ENCODE results near the gene APRT.
A peak's percentile ranks its signal among the peaks of the same experiment; 100 is the strongest.

APRT gene, protein sequence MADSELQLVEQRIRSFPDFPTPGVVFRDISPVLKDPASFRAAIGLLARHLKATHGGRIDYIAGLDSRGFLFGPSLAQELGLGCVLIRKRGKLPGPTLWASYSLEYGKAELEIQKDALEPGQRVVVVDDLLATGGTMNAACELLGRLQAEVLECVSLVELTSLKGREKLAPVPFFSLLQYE

DNA sequence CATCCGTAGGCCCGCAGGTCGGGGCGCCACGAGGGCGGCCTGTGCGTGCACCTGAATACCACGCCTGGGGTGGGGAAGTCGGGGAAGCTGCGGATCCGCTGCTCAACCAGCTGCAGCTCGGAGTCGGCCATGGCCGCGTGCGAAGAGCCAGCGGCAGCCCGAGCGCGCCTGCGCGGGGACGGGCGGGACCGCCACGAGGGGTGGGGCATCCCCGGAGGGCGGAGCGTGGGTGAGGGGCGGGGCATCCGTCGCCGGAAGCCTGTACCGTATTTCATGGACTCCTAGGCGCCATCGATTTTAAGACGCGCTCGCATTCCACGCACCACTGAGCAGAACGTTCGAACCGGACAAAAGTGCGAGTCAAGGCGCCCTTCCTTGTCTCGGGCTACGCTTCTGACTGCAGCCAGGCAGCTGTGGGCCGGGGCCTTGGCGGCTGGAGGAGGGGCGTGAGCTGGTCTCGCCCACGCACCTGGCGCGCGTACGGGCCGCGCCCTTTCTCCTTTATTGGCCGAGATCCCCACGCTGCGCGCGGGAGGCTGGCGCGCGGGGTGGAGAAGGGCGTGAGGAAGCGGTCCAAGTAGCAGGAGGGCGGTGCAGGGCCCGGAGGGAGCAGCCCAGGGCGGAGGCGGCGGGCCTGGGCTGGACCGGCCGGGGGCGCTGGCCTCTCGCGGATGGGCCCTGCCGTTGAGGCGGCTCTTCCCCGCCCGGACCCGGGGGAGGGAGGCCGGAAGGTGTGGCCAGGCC, at the start of gene APRT:
Gene APRT (minus strand): TSS at position 160 of the 744 bp plus-strand sequence. CDS start 29 bp downstream, at position 131.
- peak; percentile 100 for DNase-seq (ENCODE audit: low spot score)

DNA sequence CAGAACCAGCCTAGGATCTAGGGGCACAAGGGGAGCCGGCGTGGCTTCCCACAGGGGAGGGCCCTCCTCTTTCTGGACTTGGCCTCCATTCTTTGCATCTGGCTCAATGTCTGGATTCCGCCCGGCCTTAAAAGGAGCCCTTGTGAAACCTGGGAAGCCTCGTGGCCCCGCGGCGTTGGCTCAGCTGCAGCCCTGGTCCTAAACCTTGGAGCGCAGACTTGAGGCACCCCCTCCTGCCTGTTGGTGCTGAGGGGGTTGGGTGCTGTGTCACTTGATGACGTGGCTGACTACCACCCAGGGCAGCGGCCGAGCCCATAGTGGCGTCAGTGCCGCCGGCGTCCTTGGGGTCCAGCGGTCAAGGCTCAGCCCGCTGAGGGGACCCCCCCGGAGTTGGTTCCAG, 49.6 kb upstream of the APRT start:
- DNase-seq (ENCODE audit: low spot score), result no peak

DNA sequence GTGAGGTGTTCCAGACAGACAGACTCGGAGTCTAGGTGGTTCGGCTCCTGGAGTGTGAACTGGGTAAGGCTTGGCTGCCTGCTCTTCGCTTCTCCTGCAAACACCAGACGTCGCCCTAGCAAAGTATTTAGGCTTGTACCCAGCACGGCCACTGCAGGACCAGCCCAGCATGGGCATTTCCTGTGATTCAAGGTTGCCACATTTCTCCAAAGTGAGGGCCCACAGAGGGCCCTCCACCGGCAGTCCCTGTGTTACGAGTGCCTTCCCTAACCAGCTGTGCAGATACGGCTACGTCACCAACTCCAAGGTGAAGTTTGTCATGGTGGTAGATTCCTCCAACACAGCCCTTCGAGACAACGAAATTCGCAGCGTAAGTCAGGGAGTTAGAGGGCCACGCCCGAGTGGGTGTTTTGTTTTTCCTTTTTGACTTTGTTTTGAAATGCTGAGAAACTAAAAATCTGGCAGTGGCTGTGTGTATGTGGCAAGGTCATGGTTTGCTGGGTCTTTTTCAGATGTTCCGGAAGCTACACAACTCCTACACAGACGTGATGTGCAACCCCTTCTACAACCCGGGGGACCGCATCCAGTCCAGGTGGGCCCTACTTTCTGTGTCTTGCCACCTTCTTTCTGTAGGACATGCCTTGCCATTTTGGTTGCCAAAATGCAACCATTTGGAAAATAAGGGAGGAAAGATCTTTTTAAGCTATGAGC, 47.8 kb upstream of the APRT start:
- no peak for DNase-seq (ENCODE audit: low spot score)

DNA sequence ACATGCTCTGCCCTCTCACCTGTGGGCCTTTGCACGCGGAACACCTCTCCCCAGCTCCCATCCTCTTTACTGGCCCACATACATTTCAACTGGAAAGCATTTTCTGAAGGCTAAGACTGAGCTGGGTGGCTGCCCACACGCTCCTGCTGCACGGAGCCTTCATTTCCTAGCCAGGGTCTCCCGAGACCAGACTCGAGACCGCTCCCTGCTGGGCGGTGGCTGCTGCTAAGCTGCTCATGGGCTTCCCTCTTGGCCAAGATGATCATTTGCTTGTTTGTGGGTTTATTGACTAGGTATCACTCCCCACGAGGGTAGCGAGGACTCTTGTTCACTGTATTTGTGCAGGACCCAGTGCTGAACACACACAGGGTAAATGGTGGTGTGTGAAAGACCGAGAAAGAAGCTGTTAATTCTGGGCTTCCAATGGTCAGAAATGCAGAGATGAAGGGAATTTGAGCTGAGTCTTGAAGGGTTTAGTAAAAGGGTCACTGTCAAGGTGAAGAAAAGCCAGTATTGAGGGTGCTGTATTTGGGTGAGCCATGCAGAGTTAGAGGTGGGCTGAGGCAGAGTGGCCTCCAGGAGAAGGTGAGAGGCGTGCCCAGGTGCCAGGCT, 46.1 kb upstream of the APRT start:
- peak; percentile 94 for DNase-seq (ENCODE audit: low spot score)

DNA sequence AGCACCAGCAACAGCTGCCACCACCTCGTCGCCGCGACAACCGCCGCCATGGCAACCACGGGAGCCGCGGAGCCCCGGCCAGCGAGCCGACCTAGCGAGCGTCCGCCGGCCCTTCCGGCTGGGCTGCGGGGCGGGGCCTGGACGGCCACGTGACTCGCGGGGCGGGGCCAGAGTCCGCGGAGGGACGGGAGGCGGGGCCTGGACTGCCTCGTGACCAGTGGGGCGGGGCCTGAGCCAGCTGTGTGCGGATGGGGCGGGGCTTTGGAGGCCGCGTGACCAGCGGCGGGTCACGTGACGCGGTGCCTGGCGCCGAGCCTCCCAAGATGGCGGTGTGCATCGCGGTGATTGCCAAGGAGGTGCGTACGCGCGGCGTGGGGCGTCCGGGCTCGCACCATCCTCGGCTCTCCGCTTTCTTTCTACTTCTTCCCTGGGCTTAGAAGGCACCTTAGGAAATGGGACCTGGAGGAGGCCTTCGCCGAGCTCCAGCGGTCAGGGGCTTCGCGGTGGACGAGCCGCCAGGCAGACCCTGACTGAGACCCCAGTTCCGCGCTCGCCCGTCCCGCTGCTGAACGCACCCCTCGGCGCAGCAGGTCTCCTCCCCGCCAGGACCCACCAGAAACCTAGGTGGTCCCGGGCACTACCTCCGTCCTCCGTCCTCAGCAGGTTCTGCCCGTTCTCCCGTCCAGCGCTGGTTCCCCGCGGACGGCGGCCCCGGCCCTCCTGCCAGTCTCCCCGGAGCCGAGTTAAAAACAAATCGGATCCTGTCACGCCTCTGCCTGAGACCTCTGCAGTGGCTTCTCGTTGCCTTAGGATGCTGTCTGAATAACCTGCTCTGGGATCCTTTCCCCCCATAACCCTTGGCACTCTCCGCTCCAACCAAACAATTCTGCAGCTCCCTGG, 45.4 kb upstream of the APRT start, which contains the start of the genes GALNS and TRAPPC2L:
Gene GALNS (minus strand): TSS at position 120 of the 900 bp plus-strand sequence. CDS start 70 bp downstream, at position 50.
Gene TRAPPC2L (plus strand): TSS at position 300 of the 900 bp plus-strand sequence. CDS start 24 bp downstream, at position 324.
- peak; percentile 100 for DNase-seq (ENCODE audit: low spot score)

DNA sequence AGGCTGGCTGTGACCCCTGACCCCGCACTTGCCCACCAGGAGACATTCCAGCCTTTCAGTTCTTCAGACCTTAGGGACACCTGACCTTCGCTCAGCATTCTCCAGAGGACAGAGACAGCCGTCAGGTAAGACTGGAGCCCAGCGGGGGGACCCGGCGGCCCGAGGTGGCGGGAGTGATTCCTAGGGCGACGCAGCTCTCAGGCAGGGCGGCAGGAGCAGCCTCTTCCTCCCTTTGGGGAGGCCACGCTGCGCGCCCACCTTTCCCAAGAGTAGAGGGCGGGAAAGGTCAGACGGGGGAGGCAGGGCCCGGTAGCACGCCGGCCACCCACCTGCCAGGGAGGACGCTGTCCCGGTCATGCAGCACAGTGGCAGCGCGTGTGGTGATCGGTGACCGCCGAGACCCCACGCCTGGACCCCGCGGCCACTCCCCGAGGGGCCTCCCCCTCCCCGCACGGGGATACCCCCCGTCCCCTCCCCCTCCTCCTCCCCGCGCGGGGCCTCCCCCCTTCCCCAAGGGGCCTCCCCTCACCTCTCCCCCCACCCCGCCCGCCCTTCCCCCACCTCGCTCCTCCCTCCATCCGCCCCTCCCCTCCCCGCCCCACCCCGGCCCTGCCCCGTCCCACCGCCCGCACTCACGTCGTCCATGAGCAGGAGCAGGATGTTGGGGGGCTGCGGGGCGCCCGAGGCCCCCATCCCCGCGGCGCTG, 44.5 kb upstream of the APRT start:
- no peak for DNase-seq (ENCODE audit: low spot score)

DNA sequence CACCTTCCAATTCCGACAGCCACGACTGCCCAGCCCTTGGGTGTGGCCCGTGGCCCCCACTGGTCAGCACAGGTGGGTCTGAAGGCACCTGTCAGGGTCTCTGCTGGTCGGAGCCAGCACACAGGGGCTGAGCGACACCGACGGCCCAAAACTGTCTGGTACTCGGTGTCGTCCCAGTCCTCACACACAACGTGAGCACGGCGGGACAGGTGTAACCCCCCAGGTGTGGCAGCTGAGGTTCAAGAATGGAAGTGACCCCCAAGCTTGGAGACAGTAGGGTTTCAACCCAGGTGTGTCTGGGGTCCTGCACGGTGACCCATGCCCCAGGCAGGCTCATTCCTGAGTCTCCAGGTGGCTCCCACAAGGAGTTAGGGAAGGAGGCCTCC, 44.0 kb upstream of the APRT start:
- DNase-seq (ENCODE audit: low spot score), result no peak

DNA sequence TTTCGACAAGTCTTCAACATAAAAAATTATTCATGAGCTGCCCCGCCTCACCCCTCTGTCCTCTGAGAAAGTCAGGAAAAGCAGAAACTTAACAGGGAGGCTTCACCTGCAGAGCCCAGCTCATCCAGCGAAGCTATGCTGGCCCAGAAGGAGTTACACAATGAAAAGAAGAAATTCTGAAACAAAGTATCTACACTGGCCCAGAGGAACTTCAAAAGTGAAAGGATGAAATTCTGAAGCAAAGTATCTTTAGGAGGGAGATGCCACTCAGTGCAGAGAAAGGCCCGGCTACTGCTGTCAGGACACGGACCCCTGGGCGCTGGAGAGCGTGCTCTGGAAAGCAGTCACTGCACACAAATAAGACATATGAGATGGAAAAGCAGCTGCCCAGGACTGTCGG, 43.4 kb upstream of the APRT start:
- DNase-seq (ENCODE audit: low spot score), result no peak

DNA sequence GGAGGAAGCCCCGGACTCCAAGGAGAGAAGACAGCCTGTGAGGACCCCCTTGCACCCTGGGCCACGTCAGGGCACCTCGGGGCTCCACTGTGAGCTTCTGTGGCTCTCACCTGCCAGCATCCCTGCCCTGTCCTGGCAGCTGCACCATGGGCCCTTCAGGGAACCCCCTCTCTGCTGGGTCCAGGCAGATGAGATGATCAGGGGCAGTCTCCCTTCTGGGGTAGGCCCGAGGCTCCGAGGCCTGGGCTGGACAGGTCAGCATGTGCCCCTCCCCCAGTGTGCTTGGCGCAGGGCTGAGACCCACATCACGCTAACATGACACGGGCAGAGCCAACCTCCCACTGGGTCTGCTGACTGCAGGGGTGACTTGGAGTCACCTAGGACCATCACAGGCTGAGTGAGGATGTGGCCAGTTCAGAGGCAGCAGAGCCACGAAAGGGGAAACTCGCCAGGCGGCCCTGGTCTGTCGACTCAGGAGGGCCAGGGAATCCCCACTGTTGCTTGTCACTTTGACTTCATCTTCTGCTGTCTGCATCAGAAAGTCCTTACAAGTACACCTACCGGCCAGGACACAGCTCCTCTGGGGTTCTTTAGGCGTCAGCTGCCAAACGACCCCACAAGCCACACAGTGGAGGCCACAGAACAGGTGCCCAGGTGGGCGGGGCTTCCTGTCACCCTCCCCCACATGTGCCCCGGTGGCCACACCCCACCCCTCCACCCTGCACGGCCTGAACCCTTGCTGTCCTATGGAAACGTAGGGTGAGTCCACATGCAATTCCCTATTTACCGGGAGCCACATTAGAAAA, 42.8 kb upstream of the APRT start:
- DNase-seq (ENCODE audit: low spot score), result no peak

DNA sequence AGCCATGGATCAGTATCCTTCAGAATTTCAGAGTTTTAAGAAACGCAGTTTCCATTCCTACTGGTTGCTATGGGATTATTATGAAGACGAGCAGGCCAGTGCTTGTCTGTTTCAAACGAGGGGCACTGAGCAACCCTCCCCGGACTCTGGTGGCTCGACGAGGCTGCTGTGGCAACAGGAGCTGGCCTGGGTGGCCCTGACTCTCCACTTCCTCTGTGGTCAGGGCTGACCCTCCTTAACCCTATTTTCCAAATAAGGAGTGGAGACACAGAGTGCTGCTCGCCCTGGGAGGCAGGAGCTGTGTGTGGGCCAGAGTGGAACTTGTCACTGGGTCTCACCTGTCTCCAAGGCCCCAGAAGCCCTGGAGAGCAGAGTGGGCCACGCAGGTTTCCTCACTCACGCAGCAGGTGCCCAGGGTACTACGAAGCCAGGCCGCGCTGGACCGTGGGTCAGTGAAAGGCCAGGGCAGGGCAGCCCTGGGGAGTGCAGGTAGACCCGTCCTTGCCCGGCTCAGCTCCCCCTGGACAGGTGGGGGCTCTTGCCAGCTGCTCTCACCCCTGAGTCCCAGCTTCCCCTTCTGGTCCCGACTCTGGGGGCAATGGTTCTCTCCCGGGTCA, 41.7 kb upstream of the APRT start:
- DNase-seq (ENCODE audit: low spot score), result no peak

DNA sequence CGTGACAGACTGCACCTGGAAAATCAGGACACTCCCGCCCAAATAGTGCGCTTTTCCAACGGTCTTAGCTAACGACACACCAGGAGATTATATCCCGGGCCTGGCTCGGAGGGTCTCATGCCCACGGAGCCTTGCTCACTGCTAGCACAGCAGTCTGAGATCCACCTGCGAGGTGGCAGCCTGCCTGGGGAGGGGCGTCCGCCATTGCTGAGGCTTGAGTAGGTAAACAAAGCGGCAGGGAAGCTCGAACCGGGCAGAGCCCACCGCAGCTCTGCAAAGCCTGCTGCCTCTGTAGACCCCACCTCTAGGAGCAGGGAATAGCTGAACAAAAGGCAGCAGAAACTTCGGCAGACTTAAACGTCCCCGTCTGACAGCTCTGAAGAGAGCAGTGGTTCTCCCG, 39.9 kb upstream of the APRT start:
- DNase-seq (ENCODE audit: low spot score), result no peak

DNA sequence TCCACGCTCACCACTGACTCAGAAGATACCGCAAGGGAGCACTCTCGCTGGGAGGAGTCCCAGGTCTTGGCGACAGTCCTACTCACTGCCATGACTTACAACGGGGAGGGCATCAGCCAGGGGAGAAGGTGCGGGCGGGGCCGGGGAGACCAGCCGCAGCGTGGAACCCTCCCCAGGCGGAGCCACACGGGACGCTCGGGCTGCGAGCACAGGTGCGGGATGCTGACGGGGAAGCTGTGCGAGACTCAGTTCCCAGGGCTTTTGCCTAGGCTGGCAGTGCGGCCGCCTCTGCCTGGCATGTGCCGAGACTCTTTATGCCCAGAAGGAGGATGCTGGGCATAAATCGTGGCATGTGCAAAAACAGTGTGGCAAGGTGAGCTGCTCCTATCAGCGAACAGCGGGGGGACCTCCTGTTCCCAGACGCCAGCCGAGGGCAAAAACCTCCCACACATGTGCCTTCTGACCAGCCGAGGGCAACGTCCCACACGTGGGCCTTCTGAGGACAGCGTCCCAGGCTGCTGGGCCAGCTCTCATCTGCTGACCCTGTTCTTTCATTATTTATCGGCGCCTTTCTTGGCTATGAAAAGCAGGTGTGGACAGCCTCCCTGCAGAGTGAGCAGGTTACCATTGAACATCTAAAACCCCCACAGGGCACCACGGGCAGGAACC, 38.9 kb upstream of the APRT start:
- DNase-seq (ENCODE audit: low spot score), result no peak

DNA sequence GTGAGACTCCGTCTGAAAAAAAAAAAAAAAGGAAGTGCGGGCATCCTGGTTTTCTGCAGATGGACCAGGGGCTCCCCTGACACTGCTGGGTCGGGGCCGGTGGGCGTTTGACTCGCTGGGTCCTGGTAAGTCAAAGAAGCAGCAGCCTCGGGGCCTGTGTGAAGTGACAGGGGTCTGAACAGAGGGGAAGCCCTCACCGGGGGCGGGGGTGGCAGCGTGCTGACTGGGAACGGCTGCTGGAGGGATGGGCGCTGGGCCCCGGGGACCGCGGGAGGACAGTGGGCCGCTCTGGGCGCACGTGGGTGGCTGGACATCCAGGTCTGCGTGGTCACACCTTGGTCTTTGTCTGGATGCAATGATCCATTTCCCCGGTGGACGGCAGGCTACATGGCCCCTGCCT, 36.8 kb upstream of the APRT start:
- no peak for DNase-seq (ENCODE audit: low spot score)

DNA sequence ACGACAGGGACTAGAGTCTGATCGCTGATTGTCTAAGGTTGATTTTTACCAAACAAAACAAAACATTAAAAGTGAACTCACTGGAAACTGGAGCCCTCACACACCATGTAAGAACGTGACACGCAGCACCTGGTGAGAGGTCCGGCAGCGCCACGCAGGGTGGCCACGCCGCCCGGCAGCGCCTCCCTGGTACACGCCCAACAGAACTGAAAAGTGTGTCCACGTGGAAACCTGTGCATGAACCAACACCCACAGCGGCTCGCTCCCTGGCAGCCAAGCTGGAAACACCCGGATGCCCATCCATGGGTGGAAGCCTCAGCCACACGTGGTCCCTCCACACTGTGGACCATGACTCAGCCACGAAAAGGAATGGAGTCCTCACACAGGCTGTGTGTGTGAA, 35.9 kb upstream of the APRT start:
- no peak for DNase-seq (ENCODE audit: low spot score)

DNA sequence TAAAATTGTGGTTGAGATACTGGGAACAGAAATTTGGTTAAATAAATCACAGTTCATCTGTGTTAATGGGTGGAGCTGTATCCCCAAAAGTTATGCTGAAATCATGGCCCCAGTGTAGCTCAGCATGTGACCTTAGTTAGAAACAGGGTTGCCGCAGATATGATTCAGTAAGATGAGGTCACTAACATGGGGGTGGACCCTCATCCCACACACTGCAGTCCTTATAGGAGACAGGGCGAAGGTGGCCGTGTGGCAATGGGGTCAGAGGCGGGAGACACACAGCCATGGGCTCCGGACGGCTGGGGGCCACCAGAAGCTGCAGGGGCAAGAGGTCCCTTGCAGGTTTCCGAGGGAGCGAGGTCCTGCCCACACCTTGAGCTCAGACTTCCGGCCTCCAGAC, 34.4 kb upstream of the APRT start:
- no peak for DNase-seq (ENCODE audit: low spot score)

DNA sequence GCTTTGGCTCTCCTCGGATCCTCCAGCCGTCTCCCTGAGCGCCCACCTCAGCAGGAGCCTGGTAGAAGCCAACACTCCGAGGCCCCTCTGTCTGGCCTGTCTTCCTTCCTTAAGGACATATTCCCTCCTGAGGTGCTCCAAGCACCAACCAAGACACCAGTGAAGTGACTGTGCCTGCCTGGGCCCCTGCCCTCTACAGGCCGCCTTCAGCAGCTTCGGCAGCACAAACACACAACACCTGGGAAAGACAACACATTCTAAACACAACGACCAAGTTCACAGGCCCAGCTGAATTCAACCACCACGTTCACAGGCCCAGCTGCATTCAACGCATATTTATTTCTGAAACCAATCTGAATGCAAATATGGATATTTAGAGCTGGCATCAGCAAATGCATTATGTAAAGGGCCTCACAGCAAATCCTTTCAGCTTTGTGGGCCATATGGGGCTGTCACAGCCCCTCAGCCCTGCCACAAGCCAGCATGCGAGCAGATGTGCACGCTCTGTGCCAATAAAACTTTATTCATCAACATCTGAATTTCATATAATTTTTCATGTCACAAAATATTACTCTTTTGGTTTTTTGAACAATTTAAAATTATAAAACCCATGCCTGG, 32.8 kb upstream of the APRT start:
- no peak for DNase-seq (ENCODE audit: low spot score)

DNA sequence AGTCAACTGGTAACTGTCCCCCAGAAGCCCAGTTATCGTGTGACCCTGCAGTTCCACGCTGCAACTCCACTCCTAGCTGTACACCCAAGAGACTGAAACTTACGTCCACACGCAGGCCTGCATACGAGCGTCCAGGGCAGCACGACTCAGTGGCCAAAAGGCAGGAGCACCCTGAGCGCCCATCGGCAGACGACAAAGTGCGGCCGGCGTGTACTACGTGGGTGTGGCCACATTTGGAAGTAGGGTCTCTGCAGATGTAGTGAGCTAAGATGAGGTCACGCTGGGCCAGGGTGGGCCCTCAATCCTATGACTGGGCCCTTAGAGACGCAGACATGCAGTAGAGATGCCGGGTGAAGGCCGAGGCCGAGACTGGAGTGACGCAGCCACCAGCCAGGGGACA, 31.5 kb upstream of the APRT start:
- DNase-seq (ENCODE audit: low spot score), result no peak

DNA sequence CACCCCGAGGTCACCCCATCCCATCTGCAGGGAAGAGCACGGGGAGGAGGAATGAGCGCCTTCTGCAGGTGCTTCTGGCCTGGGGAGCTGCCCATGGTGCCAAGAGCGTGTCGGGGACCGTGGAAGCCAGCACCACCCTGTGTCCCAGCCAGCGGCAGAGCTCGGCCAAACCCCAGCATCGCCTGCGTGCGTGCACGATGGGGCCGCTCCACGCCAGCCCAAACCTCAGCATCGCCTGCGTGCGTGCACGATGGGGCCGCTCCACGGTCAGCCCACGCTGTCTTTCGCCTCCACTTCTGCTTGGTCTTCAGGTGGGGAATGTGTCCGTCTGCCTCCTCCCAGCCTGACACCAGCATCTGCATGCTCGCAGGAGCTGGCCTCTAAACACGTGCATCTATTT, 31.1 kb upstream of the APRT start:
- no peak for DNase-seq (ENCODE audit: low spot score)

DNA sequence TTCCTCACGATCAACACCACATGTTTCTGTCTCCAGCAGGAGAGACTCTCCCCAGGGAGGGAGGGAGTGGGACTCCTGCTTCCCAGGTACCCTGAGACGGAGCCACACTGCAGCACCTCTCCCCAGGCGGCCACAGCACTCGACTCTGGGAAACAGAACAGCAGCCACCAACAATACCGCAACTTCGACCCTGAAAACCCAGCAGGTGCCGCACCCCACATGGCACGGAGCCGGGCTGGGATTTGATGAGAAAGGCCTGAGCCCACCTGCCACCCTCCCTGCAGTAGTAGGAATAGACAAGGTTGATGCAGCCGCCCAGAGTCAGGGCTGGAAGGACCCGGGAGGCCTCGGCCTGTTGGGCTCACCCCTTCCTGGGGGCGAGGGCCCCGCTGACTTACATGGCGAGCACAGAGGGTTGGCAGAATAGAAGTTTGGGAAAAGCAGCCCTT, 30.6 kb upstream of the APRT start:
- no peak for DNase-seq (ENCODE audit: low spot score)
